Fibroblast of lung (primary cell): ENCODE data around the gene SMARCE1. TPM values are rescaled to one million over a fixed set of nuclear protein-coding genes. Genes with fewer than 3 reads are reported as not detected.

Experiments used
- DNase-seq, 2 donors: peaks; one replicate each; pipeline versions ENCODE4 v3.0.0 to v3.0.0-alpha.2; 2010; ENCODE audit warnings: low read depth in 2 of 2
- H2AFZ ChIP-seq: 2 replicates; pipeline ENCODE4 v1.5.1; 2012; ENCODE audit warnings: low read length, control low read depth, inconsistent platforms
- H3K27ac ChIP-seq: 2 replicates; pipeline ENCODE4 v1.5.1; 2011; ENCODE audit warnings: low read length, control low read depth; ENCODE audit not compliant: insufficient read depth
- H3K27me3 ChIP-seq: 2 replicates; pipeline ENCODE4 v1.5.1; 2011; ENCODE audit warnings: mild to moderate bottlenecking, low read length; ENCODE audit not compliant: control insufficient read depth, insufficient read depth
- H3K36me3 ChIP-seq: 2 replicates; pipeline ENCODE4 v1.5.1; 2011; ENCODE audit warnings: low read length; ENCODE audit not compliant: control insufficient read depth, insufficient read depth
- H3K4me1 ChIP-seq: 2 replicates; pipeline ENCODE4 v1.5.1; 2011; ENCODE audit warnings: low read length; ENCODE audit not compliant: control insufficient read depth, insufficient read depth; ENCODE audit errors: extremely low read depth
- H3K4me2 ChIP-seq: 2 replicates; pipeline ENCODE4 v1.5.1; 2011; ENCODE audit warnings: low read length, control low read depth; ENCODE audit not compliant: insufficient read depth; ENCODE audit errors: extremely low read depth
- H3K4me3 ChIP-seq, 4 experiments: fragments of 200-600 bp in 1 of 4; sonication (generic) in 1 of 4; replicated peaks in 1 of 4; 2 replicates each; pipeline ENCODE4 v1.5.1; 2011 to 2016; ENCODE audit warnings: low read length in 4 of 4, low read depth in 3 of 4, mild to moderate bottlenecking in 3 of 4, control low read depth in 2 of 4, inconsistent platforms in 1 of 4, mixed read lengths in 1 of 4; ENCODE audit not compliant: insufficient read depth in 1 of 4; ENCODE audit errors: control extremely low read depth in 1 of 4
- H3K79me2 ChIP-seq: 2 replicates; pipeline ENCODE4 v1.5.1; 2012; ENCODE audit warnings: mild to moderate bottlenecking, low read length, inconsistent platforms; ENCODE audit not compliant: control insufficient read depth, insufficient read depth
- H3K9ac ChIP-seq: 2 replicates; pipeline ENCODE4 v1.5.1; 2011; ENCODE audit warnings: mild to moderate bottlenecking, low read length, control low read depth; ENCODE audit not compliant: insufficient read depth
- H3K9me3 ChIP-seq: 2 replicates; pipeline ENCODE4 v1.5.1; 2012; ENCODE audit warnings: low read depth, low read length; ENCODE audit not compliant: control insufficient read depth, insufficient read depth
- H4K20me1 ChIP-seq: 2 replicates; pipeline ENCODE4 v1.5.1; 2011; ENCODE audit warnings: low read length; ENCODE audit not compliant: control insufficient read depth, insufficient read depth; ENCODE audit errors: extremely low read depth
- CTCF ChIP-seq, 2 donors: IDR thresholded peaks in 1 of 2; conservative IDR thresholded peaks in 1 of 2; 1 replicate in 1 of 2; 2 replicates in 1 of 2; pipeline ENCODE4 v1.5.1; 2011 to 2012; ENCODE audit warnings: low read length in 2 of 2, control low read depth in 1 of 2, inconsistent platforms in 1 of 2, low read depth in 1 of 2, mild to moderate bottlenecking in 1 of 2
- EZH2 ChIP-seq: IDR thresholded peaks from 2 replicates; pipeline ENCODE4 v1.5.1; 2012; ENCODE audit warnings: low read length, control low read depth, mild to moderate bottlenecking; ENCODE audit errors: missing control alignments
- polyA plus RNA-seq, 2 donors: library from polyadenylated mRNA; depleted of rRNA in 1 of 2; stranded (reverse) in 1 of 2; unstranded in 1 of 2; fragments of >200 nt; gene quantifications; 2 replicates each; pipeline ENCODE4 v1.2.1, GENCODE V29; 2011 to 2012; ENCODE audit warnings: missing spikeins in 1 of 2
- total RNA-seq: library from RNA; depleted of rRNA; stranded (reverse); fragments of >200 nt; gene quantifications from 2 replicates; pipeline ENCODE4 v1.2.1, GENCODE V29; 2014

The SMARCE1 gene
- total and polyA plus RNA-seq, 2 donors (not counting 1 experiment from before 2014, with no cell fraction given): 75.6 to 93.8 TPM

DNA sequence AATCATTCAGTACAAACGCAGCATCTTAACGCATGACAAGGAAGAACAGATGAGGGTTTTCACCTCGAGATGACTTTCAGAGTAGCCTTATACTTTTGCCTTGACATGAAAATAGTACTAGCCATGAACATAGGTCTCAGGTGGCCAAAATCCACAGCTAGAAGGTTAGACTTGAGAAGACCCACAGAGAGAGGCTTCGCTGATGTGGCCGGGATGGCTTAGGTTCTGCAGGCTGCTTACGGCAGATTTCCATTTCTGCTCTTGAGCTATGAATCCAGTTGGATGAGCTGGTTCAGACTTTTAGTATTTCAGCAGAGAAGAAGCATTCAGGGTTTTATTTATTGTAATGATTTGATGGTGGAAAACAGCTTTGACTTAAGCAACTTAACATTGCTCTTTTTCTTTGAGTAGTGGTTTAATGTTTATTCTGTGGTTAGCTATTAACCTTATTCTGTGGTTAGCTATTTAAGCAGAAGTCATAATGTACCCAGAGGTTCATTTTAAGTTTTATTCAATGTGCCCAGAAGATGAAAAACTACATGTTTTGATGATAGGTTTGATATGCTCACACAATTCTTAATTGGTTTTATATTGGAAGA lies 48.4 kb upstream of the SMARCE1 start:
- no peaks in the 10 kb centered on the region for H3K4me1 ChIP-seq
- peaks cover 17% of the 10 kb centered on the region for H3K27me3 ChIP-seq
- no peak overlapping the region for H2AFZ ChIP-seq
- no peaks in the 10 kb centered on the region for H3K36me3 ChIP-seq
- no peaks in the 10 kb centered on the region for H3K79me2 ChIP-seq
- TF ChIP-seq EZH2: no peak
- no peak for TF ChIP-seq CTCF (conservative IDR thresholded peaks at IDR 0.05 in 1 of 2, IDR thresholded peaks at IDR 0.05 in 1 of 2; ENCODE audit: low read depth in 1 of 2, low read length in 2 of 2)
- H4K20me1 ChIP-seq: no peaks in the 10 kb centered on the region
- peak in 1 of 2 donors; percentile 6 for DNase-seq
- no peaks in the 10 kb centered on the region for H3K9me3 ChIP-seq
- no peak overlapping the region for H3K9ac ChIP-seq
- no peak overlapping the region for H3K4me2 ChIP-seq
- no peak overlapping the region for H3K4me3 ChIP-seq
- no peak overlapping the region for H3K27ac ChIP-seq

- no peak for DNase-seq
- Histone ChIP-seq H2AFZ (no peak overlapping the region), H3K79me2 (no peaks in the 10 kb centered on the region), H4K20me1 (no peaks in the 10 kb centered on the region), H3K27me3 (peaks cover 12% of the 10 kb centered on the region), H3K4me2 (no peak overlapping the region), H3K36me3 (no peaks in the 10 kb centered on the region), H3K9ac (no peak overlapping the region), H3K27ac (no peak overlapping the region), H3K4me1 (no peaks in the 10 kb centered on the region), H3K9me3 (no peaks in the 10 kb centered on the region), H3K4me3 (no peak overlapping the region)
- TF ChIP-seq CTCF (conservative IDR thresholded peaks at IDR 0.05 in 1 of 2, IDR thresholded peaks at IDR 0.05 in 1 of 2; ENCODE audit: low read depth in 1 of 2, low read length in 2 of 2) (no peak), EZH2 (no peak)
Measured at GRCh38 chr17:40694584-40694983, 47.0 kb upstream of the SMARCE1 start.

GRCh38 chr17:40687106-40687505 lies 39.5 kb upstream of the SMARCE1 start:
- no peaks in the 10 kb centered on the region for H3K79me2 ChIP-seq
- no peak overlapping the region for H3K27ac ChIP-seq
- TF ChIP-seq CTCF (conservative IDR thresholded peaks at IDR 0.05 in 1 of 2, IDR thresholded peaks at IDR 0.05 in 1 of 2; ENCODE audit: low read depth in 1 of 2, low read length in 2 of 2): no peak
- no peak for TF ChIP-seq EZH2
- H4K20me1 ChIP-seq: no peaks in the 10 kb centered on the region
- H3K4me1 ChIP-seq: no peaks in the 10 kb centered on the region
- H3K36me3 ChIP-seq: no peaks in the 10 kb centered on the region
- peaks cover 9% of the 10 kb centered on the region for H3K27me3 ChIP-seq
- H3K4me2 ChIP-seq: no peak overlapping the region
- DNase-seq: no peak
- H3K9me3 ChIP-seq: no peaks in the 10 kb centered on the region
- H3K9ac ChIP-seq: no peak overlapping the region
- H2AFZ ChIP-seq: no peak overlapping the region
- no peak overlapping the region for H3K4me3 ChIP-seq
